Measurements from ENCODE around the gene ANKRD55.
"Not testable (repeated sequence)": the region's sequence is repeated elsewhere in the genome, so short reads cannot be mapped to it uniquely, and the experiment has no call there.

ANKRD55 gene

GRCh38 chr5:56253126-56253525 is 20.0 kb upstream of the ANKRD55 start:
- no peak for DNase-seq (ENCODE audit: low read depth in 2 of 2)

GRCh38 chr5:56251918-56252553 is 18.9 kb upstream of the ANKRD55 start:
- no peak for DNase-seq (ENCODE audit: low read depth in 2 of 2)

GRCh38 chr5:56251440-56251839 is 18.3 kb upstream of the ANKRD55 start:
- no peak for DNase-seq (ENCODE audit: low read depth in 2 of 2)

- DNase-seq (ENCODE audit: low read depth in 2 of 2): no peak
These were observed 16.9 kb upstream of the ANKRD55 start for GRCh38 chr5:56250011-56250410.

GRCh38 chr5:56249085-56249484 is 16.0 kb upstream of the ANKRD55 start:
- DNase-seq (ENCODE audit: low read depth in 2 of 2): not testable (repeated sequence)

GRCh38 chr5:56247592-56247991 is 14.5 kb upstream of the ANKRD55 start:
- DNase-seq (ENCODE audit: low read depth in 2 of 2): peak; percentile 48 to 52

GRCh38 chr5:56246769-56247168 is 13.6 kb upstream of the ANKRD55 start:
- no peak for DNase-seq (ENCODE audit: low read depth in 2 of 2)

GRCh38 chr5:56245481-56245880 is 12.4 kb upstream of the ANKRD55 start:
- no peak for DNase-seq (ENCODE audit: low read depth in 2 of 2)

- no peak for DNase-seq (ENCODE audit: low read depth in 2 of 2)
These were observed 11.5 kb upstream of the ANKRD55 start for GRCh38 chr5:56244627-56245026.

- DNase-seq (ENCODE audit: low read depth in 2 of 2): not testable (repeated sequence)
These were observed 9.1 kb upstream of the ANKRD55 start for GRCh38 chr5:56242271-56242670.

- no peak for DNase-seq (ENCODE audit: low read depth in 2 of 2)
These were observed 592 bp downstream of the ANKRD55 start for GRCh38 chr5:56232538-56232937.

- no peak for DNase-seq (ENCODE audit: low read depth in 2 of 2)
These were observed 2.6 kb downstream of the ANKRD55 start for GRCh38 chr5:56230576-56230975.

- no peak for DNase-seq (ENCODE audit: low read depth in 2 of 2)
These were observed 4.0 kb downstream of the ANKRD55 start for GRCh38 chr5:56229111-56229510.

GRCh38 chr5:56228631-56229030 is 4.5 kb downstream of the ANKRD55 start:
- DNase-seq (ENCODE audit: low read depth in 2 of 2): no peak

- no peak for DNase-seq (ENCODE audit: low read depth in 2 of 2)
These were observed 5.4 kb downstream of the ANKRD55 start for GRCh38 chr5:56227691-56228090.

GRCh38 chr5:56223298-56223697 is 9.8 kb downstream of the ANKRD55 start:
- not testable (repeated sequence) for DNase-seq (ENCODE audit: low read depth in 2 of 2)

- DNase-seq (ENCODE audit: low read depth in 2 of 2): not testable (repeated sequence)
These were observed 11.5 kb downstream of the ANKRD55 start for GRCh38 chr5:56221601-56222000.

GRCh38 chr5:56215019-56215830 is 17.9 kb downstream of the ANKRD55 start:
- DNase-seq (ENCODE audit: low read depth in 2 of 2): no peak

- not testable (repeated sequence) for DNase-seq (ENCODE audit: low read depth in 2 of 2)
These were observed 19.1 kb downstream of the ANKRD55 start for GRCh38 chr5:56213886-56214535.

GRCh38 chr5:56212130-56212879 is 20.8 kb downstream of the ANKRD55 start:
- DNase-seq (ENCODE audit: low read depth in 2 of 2): no peak

GRCh38 chr5:56211298-56211865 is 21.7 kb downstream of the ANKRD55 start:
- DNase-seq (ENCODE audit: low read depth in 2 of 2): peak; percentile 51 to 54

GRCh38 chr5:56208681-56209080 is 24.4 kb downstream of the ANKRD55 start:
- no peak for DNase-seq (ENCODE audit: low read depth in 2 of 2)

All from fibroblast of skin of left biceps (primary cell).